ENCODE data around the gene IMMP2L.

IMMP2L gene

GRCh38 chr7:110867771-110868170 lies 694.5 kb downstream of the IMMP2L start:
- TF ChIP-seq SUZ12 (IDR thresholded peaks at IDR 0.05) (no peak), FOXM1 (IDR thresholded peaks at IDR 0.05; ENCODE audit: borderline replicate concordance) (no peak), ARNT (IDR thresholded peaks at IDR 0.05) (no peak), FOXA1 (IDR thresholded peaks at IDR 0.05) (no peak), SP1 (IDR thresholded peaks at IDR 0.05) (no peak), BHLHE40 (IDR thresholded peaks at IDR 0.05; ENCODE audit: borderline replicate concordance) (no peak), PKNOX1 (IDR thresholded peaks at IDR 0.05) (no peak), FOXK2 (IDR thresholded peaks at IDR 0.05) (no peak), ZNF384 (IDR thresholded peaks at IDR 0.05) (no peak)
- DNase-seq (ENCODE audit: extremely low spot score), result no peak
- ChIA-PET POLR2A (no interaction called here), CTCF (no interaction called here)

GRCh38 chr7:110863258-110863657 lies 699.0 kb downstream of the IMMP2L start:
- ChIA-PET CTCF (no interaction called here), POLR2A (no interaction called here)
- no peak for DNase-seq (ENCODE audit: extremely low spot score)
- TF ChIP-seq ARNT (IDR thresholded peaks at IDR 0.05), result no peak
- no peak for TF ChIP-seq PKNOX1 (IDR thresholded peaks at IDR 0.05)

GRCh38 chr7:110861163-110861562 lies 701.1 kb downstream of the IMMP2L start:
- no peak for DNase-seq (ENCODE audit: extremely low spot score)
- POLR2A ChIA-PET, result no interaction called here
- no peak for TF ChIP-seq PKNOX1 (IDR thresholded peaks at IDR 0.05)
- no peak for TF ChIP-seq FOXK2 (IDR thresholded peaks at IDR 0.05)
- TF ChIP-seq FOXM1 (IDR thresholded peaks at IDR 0.05; ENCODE audit: borderline replicate concordance), result no peak
- no peak for TF ChIP-seq L3MBTL2 (conservative IDR thresholded peaks at IDR 0.05)
- TF ChIP-seq SUZ12 (IDR thresholded peaks at IDR 0.05), result no peak
- TF ChIP-seq TARDBP (IDR thresholded peaks at IDR 0.05), result no peak
- no peak for TF ChIP-seq ZNF384 (IDR thresholded peaks at IDR 0.05)
- TF ChIP-seq FOXA1 (IDR thresholded peaks at IDR 0.05), result no peak
- TF ChIP-seq ARNT (IDR thresholded peaks at IDR 0.05), result no peak
- TF ChIP-seq ELF4 (IDR thresholded peaks at IDR 0.05), result no peak
- no peak for TF ChIP-seq SP1 (IDR thresholded peaks at IDR 0.05)
- no peak for TF ChIP-seq HDGF (IDR thresholded peaks at IDR 0.05; ENCODE audit: borderline replicate concordance)
- no peak for TF ChIP-seq LEF1 (IDR thresholded peaks at IDR 0.05; ENCODE audit: borderline replicate concordance)
- no peak for TF ChIP-seq CTBP1 (IDR thresholded peaks at IDR 0.05; ENCODE audit: borderline replicate concordance)
- no peak for TF ChIP-seq BHLHE40 (IDR thresholded peaks at IDR 0.05; ENCODE audit: borderline replicate concordance)
- CTCF ChIA-PET, result interaction anchor here (0.6 kb wide), 1 partner anchor 474 kb away, joined by 5 read pairs; no protein-coding TSS in a partner anchor

DNA sequence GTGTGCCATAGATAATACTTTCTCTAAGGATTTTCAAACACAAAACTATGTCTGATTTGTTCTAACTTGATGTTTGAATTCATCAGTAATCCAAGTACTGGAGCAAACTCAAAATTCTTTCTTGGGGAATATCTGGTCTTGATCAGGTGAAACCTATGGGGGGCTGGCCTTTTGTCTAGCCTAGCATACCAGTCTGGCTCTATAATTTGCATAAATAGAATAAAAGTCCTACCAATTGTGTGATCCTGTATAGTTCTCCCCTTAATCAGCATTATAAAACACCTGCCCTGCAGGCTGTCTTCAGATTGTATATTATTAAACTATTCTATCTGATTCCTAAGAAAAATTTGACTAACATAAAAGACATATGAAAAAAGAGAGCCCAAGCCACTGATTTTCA lies 705.2 kb downstream of the IMMP2L start:
- DNase-seq (ENCODE audit: extremely low spot score), result no peak
- TF ChIP-seq ELF4 (IDR thresholded peaks at IDR 0.05) (no peak), FOXK2 (IDR thresholded peaks at IDR 0.05) (no peak), PKNOX1 (IDR thresholded peaks at IDR 0.05) (no peak), ARNT (IDR thresholded peaks at IDR 0.05) (no peak), L3MBTL2 (conservative IDR thresholded peaks at IDR 0.05) (no peak)
- ChIA-PET POLR2A (no interaction called here), CTCF (no interaction called here)

GRCh38 chr7:110856704-110857103 lies 705.6 kb downstream of the IMMP2L start:
- DNase-seq (ENCODE audit: extremely low spot score), result no peak
- ChIA-PET CTCF (no interaction called here), POLR2A (no interaction called here)
- no peak for TF ChIP-seq PKNOX1 (IDR thresholded peaks at IDR 0.05)
- no peak for TF ChIP-seq ELF4 (IDR thresholded peaks at IDR 0.05)
- no peak for TF ChIP-seq SUZ12 (IDR thresholded peaks at IDR 0.05)
- TF ChIP-seq NFRKB (IDR thresholded peaks at IDR 0.05), result no peak
- no peak for TF ChIP-seq FOXM1 (IDR thresholded peaks at IDR 0.05; ENCODE audit: borderline replicate concordance)
- no peak for TF ChIP-seq BHLHE40 (IDR thresholded peaks at IDR 0.05; ENCODE audit: borderline replicate concordance)

GRCh38 chr7:110854651-110855050 lies 707.6 kb downstream of the IMMP2L start:
- ChIA-PET POLR2A (no interaction called here), CTCF (no interaction called here)
- no peak for DNase-seq (ENCODE audit: extremely low spot score)
- TF ChIP-seq ARNT (IDR thresholded peaks at IDR 0.05) (no peak), LEF1 (IDR thresholded peaks at IDR 0.05; ENCODE audit: borderline replicate concordance) (no peak), CTBP1 (IDR thresholded peaks at IDR 0.05; ENCODE audit: borderline replicate concordance) (no peak), ZNF384 (IDR thresholded peaks at IDR 0.05) (no peak), SP1 (IDR thresholded peaks at IDR 0.05) (no peak), FOXA1 (IDR thresholded peaks at IDR 0.05) (no peak), L3MBTL2 (conservative IDR thresholded peaks at IDR 0.05) (no peak), PKNOX1 (IDR thresholded peaks at IDR 0.05) (no peak), ELF4 (IDR thresholded peaks at IDR 0.05) (no peak), BHLHE40 (IDR thresholded peaks at IDR 0.05; ENCODE audit: borderline replicate concordance) (no peak), SUZ12 (IDR thresholded peaks at IDR 0.05) (no peak), NFRKB (IDR thresholded peaks at IDR 0.05) (no peak), FOXK2 (IDR thresholded peaks at IDR 0.05) (no peak), HDGF (IDR thresholded peaks at IDR 0.05; ENCODE audit: borderline replicate concordance) (no peak)
